ENCODE measurements around the gene TROAP. TPM values are rescaled to one million over a fixed set of nuclear protein-coding genes. Genes with fewer than 3 reads are reported as not detected.
A peak's percentile ranks its signal among the peaks of the same experiment; 100 is the strongest.

The TROAP gene
- total and polyA plus RNA-seq, 9 of the 15 experiments (the other 6 are each of a cell fraction or from before 2014, with no cell fraction given), result 46.4 to 171 (median 59.8) TPM

GRCh38 chr12:49288412-49288853 lies 34.6 kb upstream of the TROAP start (continued):
- TF ChIP-seq FOXJ3 (CRISPR knock-in tag; IDR thresholded peaks at IDR 0.05), result no peak
- TF ChIP-seq RBM14 (IDR thresholded peaks at IDR 0.05; ENCODE audit: borderline replicate concordance, insufficient read depth, low read depth, low read length), result no peak
- no peak for TF ChIP-seq ILK (tag; IDR thresholded peaks at IDR 0.05; ENCODE audit: borderline replicate concordance, low read depth)
- TF ChIP-seq ZNF3 (CRISPR knock-in tag; IDR thresholded peaks at IDR 0.05), result no peak
- TF ChIP-seq HMGN3 (IDR thresholded peaks at IDR 0.05; ENCODE audit: borderline replicate concordance, extremely low read depth, insufficient read length, low read depth, low read length), result no peak
- no peak for TF ChIP-seq TFAM (CRISPR knock-in tag; conservative IDR thresholded peaks at IDR 0.05)
- no peak for TF ChIP-seq NUFIP1 (IDR thresholded peaks at IDR 0.05; ENCODE audit: partially characterized antibody)
- TF ChIP-seq PURB (CRISPR knock-in tag; IDR thresholded peaks at IDR 0.05; ENCODE audit: low read depth), result no peak
- TF ChIP-seq HOXB6 (CRISPR knock-in tag; IDR thresholded peaks at IDR 0.05; ENCODE audit: borderline replicate concordance), result no peak
- TF ChIP-seq, protein P1, sequence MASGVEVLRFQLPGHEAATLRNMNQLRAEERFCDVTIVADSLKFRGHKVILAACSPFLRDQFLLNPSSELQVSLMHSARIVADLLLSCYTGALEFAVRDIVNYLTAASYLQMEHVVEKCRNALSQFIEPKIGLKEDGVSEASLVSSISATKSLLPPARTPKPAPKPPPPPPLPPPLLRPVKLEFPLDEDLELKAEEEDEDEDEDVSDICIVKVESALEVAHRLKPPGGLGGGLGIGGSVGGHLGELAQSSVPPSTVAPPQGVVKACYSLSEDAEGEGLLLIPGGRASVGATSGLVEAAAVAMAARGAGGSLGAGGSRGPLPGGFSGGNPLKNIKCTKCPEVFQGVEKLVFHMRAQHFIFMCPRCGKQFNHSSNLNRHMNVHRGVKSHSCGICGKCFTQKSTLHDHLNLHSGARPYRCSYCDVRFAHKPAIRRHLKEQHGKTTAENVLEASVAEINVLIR (CRISPR knock-in tag; IDR thresholded peaks at IDR 0.05), result no peak
- no peak for TF ChIP-seq CHD2 (IDR thresholded peaks at IDR 0.05; ENCODE audit: low read depth, low read length)
- no peak for TF ChIP-seq POLR2AphosphoS2 (IDR thresholded peaks at IDR 0.05; ENCODE audit: low read length)
- TF ChIP-seq ZNF766 (CRISPR knock-in tag; conservative IDR thresholded peaks at IDR 0.05), result no peak
- TF ChIP-seq RBM34 (IDR thresholded peaks at IDR 0.05; ENCODE audit: borderline replicate concordance, insufficient read depth, low read length), result no peak
- TF ChIP-seq, protein P2, sequence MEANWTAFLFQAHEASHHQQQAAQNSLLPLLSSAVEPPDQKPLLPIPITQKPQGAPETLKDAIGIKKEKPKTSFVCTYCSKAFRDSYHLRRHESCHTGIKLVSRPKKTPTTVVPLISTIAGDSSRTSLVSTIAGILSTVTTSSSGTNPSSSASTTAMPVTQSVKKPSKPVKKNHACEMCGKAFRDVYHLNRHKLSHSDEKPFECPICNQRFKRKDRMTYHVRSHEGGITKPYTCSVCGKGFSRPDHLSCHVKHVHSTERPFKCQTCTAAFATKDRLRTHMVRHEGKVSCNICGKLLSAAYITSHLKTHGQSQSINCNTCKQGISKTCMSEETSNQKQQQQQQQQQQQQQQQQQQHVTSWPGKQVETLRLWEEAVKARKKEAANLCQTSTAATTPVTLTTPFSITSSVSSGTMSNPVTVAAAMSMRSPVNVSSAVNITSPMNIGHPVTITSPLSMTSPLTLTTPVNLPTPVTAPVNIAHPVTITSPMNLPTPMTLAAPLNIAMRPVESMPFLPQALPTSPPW (CRISPR knock-in tag; IDR thresholded peaks at IDR 0.05), result peak; percentile 40; the same call in 1 of the 2 replicates
- TF ChIP-seq RCOR1 (IDR thresholded peaks at IDR 0.05; ENCODE audit: borderline replicate concordance in 1 of 2, low read depth in 2 of 2, low read length in 2 of 2), result peak in 1 of 2 experiments; percentile 24; a peak in 1 of 4 replicates
- TF ChIP-seq DPF2 (IDR thresholded peaks at IDR 0.05), result 0 out of 2 replicates have a peak, but pooled peaks have one; percentile 21
- no peak for TF ChIP-seq POLR3A (IDR thresholded peaks at IDR 0.05; ENCODE audit: borderline replicate concordance, extremely low read depth, insufficient read depth, insufficient read length)
- TF ChIP-seq, protein P3, sequence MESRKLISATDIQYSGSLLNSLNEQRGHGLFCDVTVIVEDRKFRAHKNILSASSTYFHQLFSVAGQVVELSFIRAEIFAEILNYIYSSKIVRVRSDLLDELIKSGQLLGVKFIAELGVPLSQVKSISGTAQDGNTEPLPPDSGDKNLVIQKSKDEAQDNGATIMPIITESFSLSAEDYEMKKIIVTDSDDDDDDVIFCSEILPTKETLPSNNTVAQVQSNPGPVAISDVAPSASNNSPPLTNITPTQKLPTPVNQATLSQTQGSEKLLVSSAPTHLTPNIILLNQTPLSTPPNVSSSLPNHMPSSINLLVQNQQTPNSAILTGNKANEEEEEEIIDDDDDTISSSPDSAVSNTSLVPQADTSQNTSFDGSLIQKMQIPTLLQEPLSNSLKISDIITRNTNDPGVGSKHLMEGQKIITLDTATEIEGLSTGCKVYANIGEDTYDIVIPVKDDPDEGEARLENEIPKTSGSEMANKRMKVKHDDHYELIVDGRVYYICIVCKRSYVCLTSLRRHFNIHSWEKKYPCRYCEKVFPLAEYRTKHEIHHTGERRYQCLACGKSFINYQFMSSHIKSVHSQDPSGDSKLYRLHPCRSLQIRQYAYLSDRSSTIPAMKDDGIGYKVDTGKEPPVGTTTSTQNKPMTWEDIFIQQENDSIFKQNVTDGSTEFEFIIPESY (CRISPR knock-in tag; IDR thresholded peaks at IDR 0.05), result peak; percentile 65
- no peak for TF ChIP-seq ZNF76 (CRISPR knock-in tag; IDR thresholded peaks at IDR 0.05; ENCODE audit: borderline replicate concordance)
- no peak for TF ChIP-seq ZNF316 (IDR thresholded peaks at IDR 0.05)
- TF ChIP-seq BCL6 (CRISPR knock-in tag; IDR thresholded peaks at IDR 0.05), result no peak
- no peak for TF ChIP-seq SMARCB1 (IDR thresholded peaks at IDR 0.05; ENCODE audit: insufficient read length, low read depth)
- TF ChIP-seq RFX7 (CRISPR knock-in tag; IDR thresholded peaks at IDR 0.05), result no peak

All from K562 (cell line).